Uterus (tissue), 2 donors: Measurements from ENCODE around the gene INSRR.

Source experiments
- CTCF ChIP-seq, 4 experiments: fragments of 200-600 bp in 2 of 4; fragments of 450-650 bp in 2 of 4; sonication (generic) in 2 of 4; IDR thresholded peaks; one replicate each; pipeline ENCODE4 v1.5.1; 2016 to 2019; ENCODE audit warnings: antibody characterized with exemption in 4 of 4, mild to moderate bottlenecking in 2 of 4, moderate library complexity in 1 of 4
- POLR2A ChIP-seq, 2 donors: fragments of 450-650 bp; IDR thresholded peaks; one replicate each; pipeline ENCODE4 v1.6.1; 2016; ENCODE audit warnings: antibody characterized with exemption in 2 of 2, mild to moderate bottlenecking in 1 of 2, moderate library complexity in 1 of 2

- TF ChIP-seq CTCF (IDR thresholded peaks at IDR 0.05): no peak
- no peak for TF ChIP-seq POLR2A (IDR thresholded peaks at IDR 0.05)
These were observed 49.1 kb downstream of the INSRR start for GRCh38 chr1:156809711-156810366.
